IMR-90 (cell line): Measurements from ENCODE around the gene PLPP3. TPM values are rescaled to one million over a fixed set of nuclear protein-coding genes. Genes with fewer than 3 reads are reported as not detected.

ENCODE experiments used
- ATAC-seq: fragments of 200-7000 bp; cut with Tn5 transposase; 2 replicates; pipeline ENCODE4 v1.9.1; 2020; ENCODE audit warnings: low read depth, mild to moderate bottlenecking, moderate library complexity
- BruUV-seq: library from RNA; stranded (reverse); fragments of 400-500 nt; replicated peaks from 2 replicates; lab custom pipeline; 2021; lab: Mats Ljungman, UMichigan
- CTCF ChIA-PET: fragments of 300-600 bp; formaldehyde crosslinking; extraction: SDS; loops from one replicate; lab custom pipeline; 2021; ENCODE audit warnings: antibody characterized with exemption; lab: Yijun Ruan, JAX
- POLR2A ChIA-PET: fragments of 300-600 bp; sonication (Branson Sonifier 250); formaldehyde crosslinking; loops from one replicate; lab custom pipeline; 2022; ENCODE audit warnings: antibody characterized with exemption; ENCODE audit not compliant: unreplicated experiment; lab: Charles Lee
- DNase-seq: peaks from one replicate; pipeline ENCODE4 v3.0.0; 2013
- H2AFZ ChIP-seq: replicated peaks from 2 replicates; pipeline ENCODE3; 2013; ENCODE audit warnings: low read length, mild to moderate bottlenecking; ENCODE audit not compliant: poor library complexity
- H2AK5ac ChIP-seq: 2 replicates; pipeline ENCODE4 v1.6.1; 2013; ENCODE audit warnings: low read depth, low read length, inconsistent platforms
- H2AK9ac ChIP-seq: replicated peaks from 2 replicates; pipeline ENCODE3; 2013; ENCODE audit warnings: mild to moderate bottlenecking, low read depth, low read length, moderate library complexity; ENCODE audit not compliant: poor library complexity
- H2BK120ac ChIP-seq: 2 replicates; pipeline ENCODE4 v1.6.1; 2013; ENCODE audit warnings: low read depth, low read length, inconsistent platforms
- H2BK15ac ChIP-seq: 3 replicates; pipeline ENCODE4 v1.6.1; 2013; ENCODE audit warnings: low read depth, low read length, inconsistent platforms
- H2BK20ac ChIP-seq: 2 replicates; pipeline ENCODE4 v1.6.1; 2013; ENCODE audit warnings: low read depth, mild to moderate bottlenecking, inconsistent platforms, low read length, moderate library complexity
- H2BK5ac ChIP-seq: 2 replicates; pipeline ENCODE4 v1.6.1; 2013; ENCODE audit warnings: mild to moderate bottlenecking, low read depth, low read length, inconsistent platforms; ENCODE audit not compliant: poor library complexity, severe bottlenecking
- H3K14ac ChIP-seq: replicated peaks from 2 replicates; pipeline ENCODE4 v1.6.1; 2013; ENCODE audit warnings: low read depth, low read length, inconsistent platforms
- H3K18ac ChIP-seq: 2 replicates; pipeline ENCODE4 v1.6.1; 2013; ENCODE audit warnings: low read depth, low read length, control low read depth
- H3K23ac ChIP-seq: 2 replicates; pipeline ENCODE4 v1.6.1; 2013; ENCODE audit warnings: low read depth, low read length, inconsistent platforms
- H3K27ac ChIP-seq: 2 replicates; pipeline ENCODE4 v1.5.1; 2013; ENCODE audit warnings: mild to moderate bottlenecking, control low read depth, low read length; ENCODE audit not compliant: insufficient read depth
- H3K27me3 ChIP-seq: 2 replicates; pipeline ENCODE4 v1.6.1; 2013; ENCODE audit warnings: low read length; ENCODE audit not compliant: control insufficient read depth, insufficient read depth
- H3K36me3 ChIP-seq: 2 replicates; pipeline ENCODE4 v1.6.1; 2013; ENCODE audit warnings: low read length, mixed read lengths; ENCODE audit not compliant: control insufficient read depth, insufficient read depth
- H3K4ac ChIP-seq: 2 replicates; pipeline ENCODE4 v1.6.1; 2013; ENCODE audit warnings: low read depth, low read length, inconsistent platforms
- H3K4me1 ChIP-seq: 2 replicates; pipeline ENCODE4 v1.6.1; 2013; ENCODE audit warnings: low read length, mixed read lengths; ENCODE audit not compliant: control insufficient read depth, insufficient read depth
- H3K4me2 ChIP-seq: 2 replicates; pipeline ENCODE4 v1.6.1; 2013; ENCODE audit warnings: low read depth, mild to moderate bottlenecking, control low read depth, low read length, moderate library complexity
- H3K4me3 ChIP-seq: 2 replicates; pipeline ENCODE4 v1.5.1; 2013; ENCODE audit warnings: low read depth, mild to moderate bottlenecking, control low read depth, low read length, moderate library complexity; ENCODE audit not compliant: insufficient read depth
- H3K56ac ChIP-seq: 2 replicates; pipeline ENCODE4 v1.6.1; 2013; ENCODE audit warnings: low read length, inconsistent platforms; ENCODE audit not compliant: insufficient read depth; ENCODE audit errors: extremely low read depth
- H3K79me1 ChIP-seq, 2 experiments: 2 replicates each; pipeline ENCODE4 v1.6.1; 2013; ENCODE audit warnings: low read length in 2 of 2, inconsistent platforms in 1 of 2, low read depth in 1 of 2
- H3K9ac ChIP-seq: 2 replicates; pipeline ENCODE4 v1.6.1; 2013; ENCODE audit warnings: low read depth, low read length, control low read depth
- H3K9me1 ChIP-seq: 2 replicates; pipeline ENCODE4 v1.6.1; 2013; ENCODE audit warnings: low read length, inconsistent platforms; ENCODE audit not compliant: insufficient read depth
- H3K9me3 ChIP-seq: 2 replicates; pipeline ENCODE4 v1.6.1; 2013; ENCODE audit warnings: low read length; ENCODE audit not compliant: control insufficient read depth, insufficient read depth
- H4K20me1 ChIP-seq: 2 replicates; pipeline ENCODE4 v1.6.1; 2013; ENCODE audit warnings: low read length, inconsistent platforms; ENCODE audit not compliant: insufficient read depth
- H4K5ac ChIP-seq: 2 replicates; pipeline ENCODE4 v1.6.1; 2013; ENCODE audit warnings: mild to moderate bottlenecking, low read depth, low read length, control low read depth
- H4K8ac ChIP-seq, 2 experiments: 2 replicates each; pipeline ENCODE4 v1.6.1; 2013; ENCODE audit warnings: low read depth in 2 of 2, low read length in 2 of 2, control low read depth in 1 of 2, inconsistent platforms in 1 of 2
- H4K91ac ChIP-seq: 2 replicates; pipeline ENCODE4 v1.6.1; 2013; ENCODE audit warnings: low read depth, low read length, inconsistent platforms; ENCODE audit not compliant: insufficient read depth
- BHLHE40 ChIP-seq: fragments of 150-350 bp; IDR thresholded peaks from 2 replicates; pipeline ENCODE4 v1.6.1; 2016; ENCODE audit warnings: mild to moderate bottlenecking, low read depth, low read length
- CEBPB ChIP-seq: IDR thresholded peaks from 2 replicates; pipeline ENCODE4 v1.6.1; 2012; ENCODE audit warnings: low read depth, low read length, improper control_type of control experiment
- CHD1 ChIP-seq: IDR thresholded peaks from 2 replicates; pipeline ENCODE4 v1.6.1; 2012; ENCODE audit warnings: low read depth, low read length, improper control_type of control experiment
- ELK1 ChIP-seq: fragments of 150-350 bp; IDR thresholded peaks from 2 replicates; pipeline ENCODE4 v1.6.1; 2016; ENCODE audit warnings: low read depth, mild to moderate bottlenecking, low read length, moderate library complexity, borderline replicate concordance
- MAFK ChIP-seq: IDR thresholded peaks from 2 replicates; pipeline ENCODE4 v1.6.1; 2012; ENCODE audit warnings: low read depth, low read length, improper control_type of control experiment
- MAZ ChIP-seq: IDR thresholded peaks from 2 replicates; pipeline ENCODE4 v1.6.1; 2012; ENCODE audit warnings: low read depth, mild to moderate bottlenecking, low read length, improper control_type of control experiment, moderate library complexity, borderline replicate concordance
- MXI1 ChIP-seq: IDR thresholded peaks from 2 replicates; pipeline ENCODE4 v1.6.1; 2012; ENCODE audit warnings: low read depth, mild to moderate bottlenecking, low read length, moderate library complexity, borderline replicate concordance
- POLR2A ChIP-seq: IDR thresholded peaks from 2 replicates; pipeline ENCODE4 v1.6.1; 2012; ENCODE audit warnings: mild to moderate bottlenecking, low read depth, low read length
- RAD21 ChIP-seq: IDR thresholded peaks from 2 replicates; pipeline ENCODE4 v1.6.1; 2012; ENCODE audit warnings: low read length, improper control_type of control experiment
- RCOR1 ChIP-seq: IDR thresholded peaks from 2 replicates; pipeline ENCODE4 v1.6.1; 2012; ENCODE audit warnings: mild to moderate bottlenecking, low read length, improper control_type of control experiment; ENCODE audit not compliant: insufficient replicate concordance
- RFX5 ChIP-seq: IDR thresholded peaks from 2 replicates; pipeline ENCODE4 v1.8.0; 2012; ENCODE audit warnings: low read depth, mild to moderate bottlenecking, low read length, moderate library complexity
- SMC3 ChIP-seq: fragments of 150-350 bp; IDR thresholded peaks from 2 replicates; pipeline ENCODE4 v1.6.1; 2016; ENCODE audit warnings: low read depth, mild to moderate bottlenecking, antibody characterized with exemption, low read length, moderate library complexity
- WGBS, 2 experiments: methylation state at CpG; one replicate each; pipeline versions ENCODE4 v1.1.5 to v1.1.7; 2013; ENCODE audit warnings: missing lambda C conversion rate in 2 of 2; ENCODE audit not compliant: insufficient read length in 1 of 2; ENCODE audit errors: extremely low coverage in 2 of 2; 5-methylcytosine and 5-hydroxymethylcytosine counted together
- dilution Hi-C: fragments of 300-500 bp; cut with HindIII; formaldehyde crosslinking; loops from one replicate; pipeline ENCODE4 v1.14.3; 2018; ENCODE audit warnings: low sequenced_read_pairs; ENCODE audit not compliant: unreplicated experiment
- in situ Hi-C: fragments of 300-500 bp; cut with MboI; formaldehyde crosslinking; loops from 3 replicates; pipeline ENCODE4 v1.14.3; 2019; ENCODE audit warnings: low sequenced_read_pairs, inconsistent platforms, mixed read lengths
- intact Hi-C: fragments of 100-400 bp; cut with micrococcal nuclease; formaldehyde crosslinking; loops from 2 replicates; pipeline ENCODE4 v1.10.0; 2022
- polyA plus RNA-seq, 3 experiments: library from polyadenylated mRNA; depleted of rRNA; stranded (reverse); fragments of >200 nt; gene quantifications; 2 replicates each; pipeline ENCODE4 v1.2.3, GENCODE V29; 2012; ENCODE audit warnings: low replicate concordance in 1 of 3
- total RNA-seq: library from RNA; depleted of rRNA; stranded (reverse); fragments of >200 nt; gene quantifications from 2 replicates; pipeline ENCODE4 v1.2.3, GENCODE V29; 2012
- TF ChIP-seq, protein P1 (sequence below): fragments of 150-350 bp; IDR thresholded peaks from 2 replicates; pipeline ENCODE4 v1.6.1; 2017; ENCODE audit warnings: mild to moderate bottlenecking, antibody characterized with exemption, low read length, low read depth
- TF ChIP-seq, protein P2 (sequence below): conservative IDR thresholded peaks from 2 replicates; pipeline ENCODE4 v1.5.1; 2012; ENCODE audit warnings: mild to moderate bottlenecking, low read depth, low read length, improper control_type of control experiment

The PLPP3 gene
- total and polyA plus RNA-seq, 2 of the 4 experiments (the other 2 are of a cell fraction): 49.9 to 56.6 TPM

GRCh38 chr1:56459260-56459659 lies 120.1 kb downstream of the PLPP3 start (continued):
- TF ChIP-seq, protein P1, sequence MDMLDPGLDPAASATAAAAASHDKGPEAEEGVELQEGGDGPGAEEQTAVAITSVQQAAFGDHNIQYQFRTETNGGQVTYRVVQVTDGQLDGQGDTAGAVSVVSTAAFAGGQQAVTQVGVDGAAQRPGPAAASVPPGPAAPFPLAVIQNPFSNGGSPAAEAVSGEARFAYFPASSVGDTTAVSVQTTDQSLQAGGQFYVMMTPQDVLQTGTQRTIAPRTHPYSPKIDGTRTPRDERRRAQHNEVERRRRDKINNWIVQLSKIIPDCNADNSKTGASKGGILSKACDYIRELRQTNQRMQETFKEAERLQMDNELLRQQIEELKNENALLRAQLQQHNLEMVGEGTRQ: no peak
- no peak for TF ChIP-seq CEBPB

- WGBS, 2 experiments: 93% methylated on average over 5 of the region's 10 CpGs; no CpG with 5 or more reads in 1 of the 2 experiments
- TF ChIP-seq MAZ (no peak), RFX5 (no peak), MAFK (no peak), ELK1 (no peak), SMC3 (no peak), CHD1 (no peak), POLR2A (no peak), RAD21 (no peak), RCOR1 (no peak), MXI1 (no peak), CEBPB (no peak), BHLHE40 (no peak)
- TF ChIP-seq, protein P2, sequence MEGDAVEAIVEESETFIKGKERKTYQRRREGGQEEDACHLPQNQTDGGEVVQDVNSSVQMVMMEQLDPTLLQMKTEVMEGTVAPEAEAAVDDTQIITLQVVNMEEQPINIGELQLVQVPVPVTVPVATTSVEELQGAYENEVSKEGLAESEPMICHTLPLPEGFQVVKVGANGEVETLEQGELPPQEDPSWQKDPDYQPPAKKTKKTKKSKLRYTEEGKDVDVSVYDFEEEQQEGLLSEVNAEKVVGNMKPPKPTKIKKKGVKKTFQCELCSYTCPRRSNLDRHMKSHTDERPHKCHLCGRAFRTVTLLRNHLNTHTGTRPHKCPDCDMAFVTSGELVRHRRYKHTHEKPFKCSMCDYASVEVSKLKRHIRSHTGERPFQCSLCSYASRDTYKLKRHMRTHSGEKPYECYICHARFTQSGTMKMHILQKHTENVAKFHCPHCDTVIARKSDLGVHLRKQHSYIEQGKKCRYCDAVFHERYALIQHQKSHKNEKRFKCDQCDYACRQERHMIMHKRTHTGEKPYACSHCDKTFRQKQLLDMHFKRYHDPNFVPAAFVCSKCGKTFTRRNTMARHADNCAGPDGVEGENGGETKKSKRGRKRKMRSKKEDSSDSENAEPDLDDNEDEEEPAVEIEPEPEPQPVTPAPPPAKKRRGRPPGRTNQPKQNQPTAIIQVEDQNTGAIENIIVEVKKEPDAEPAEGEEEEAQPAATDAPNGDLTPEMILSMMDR: no peak
These were observed 121.5 kb downstream of the PLPP3 start for GRCh38 chr1:56457756-56458375.

More at GRCh38 chr1:56457756-56458375, 121.5 kb downstream of the PLPP3 start:
- no peaks in the 10 kb centered on the region for H4K20me1 ChIP-seq
- no peak overlapping the region for H3K27ac ChIP-seq
- no peak overlapping the region for H2AK5ac ChIP-seq
- no peak overlapping the region for H4K91ac ChIP-seq
- intact Hi-C loops (no loop called here), dilution Hi-C loops (no loop called here), in situ Hi-C loops (no loop called here)
- H3K9me1 ChIP-seq: no peaks in the 10 kb centered on the region
- H3K4me1 ChIP-seq: peaks cover 3% of the 10 kb centered on the region; the same call in 1 of the 2 replicates
- no peaks in the 10 kb centered on the region for H3K79me1 ChIP-seq
- no peak overlapping the region for H3K23ac ChIP-seq
- no peaks in the 10 kb centered on the region for H3K36me3 ChIP-seq
- H3K27me3 ChIP-seq: no peaks in the 10 kb centered on the region
- ChIA-PET POLR2A (no interaction called here), CTCF (no interaction called here)
- no peak overlapping the region for H2BK15ac ChIP-seq
- BruUV-seq: no TSS peak
- no peak overlapping the region for H4K5ac ChIP-seq
- H3K9ac ChIP-seq: no peak overlapping the region
- H2AK9ac ChIP-seq: no peak overlapping the region
- no peak overlapping the region for H2BK5ac ChIP-seq
- H3K18ac ChIP-seq: no peak overlapping the region
- no peak for DNase-seq
- no peak overlapping the region for H2BK120ac ChIP-seq
- no peak overlapping the region for H2AFZ ChIP-seq
- no peak for ATAC-seq
- H3K4me3 ChIP-seq: no peak overlapping the region
- H4K8ac ChIP-seq: no peak overlapping the region
- no peak overlapping the region for H3K4me2 ChIP-seq
- H3K56ac ChIP-seq: no peak overlapping the region
- H3K4ac ChIP-seq: no peak overlapping the region
- H3K9me3 ChIP-seq: no peaks in the 10 kb centered on the region
- H3K14ac ChIP-seq: 0 out of 2 replicates have a peak overlapping the region, but pooled peaks have one; percentile 12
- H2BK20ac ChIP-seq: no peak overlapping the region
